NCI-H2227 (cell line): Measurements from ENCODE around the gene MAML3.

Experiments used
- DNase-seq: peaks from one replicate; lab custom pipeline; 2025; ENCODE audit not compliant: unreplicated experiment; lab: John Stamatoyannopoulos, UW

MAML3 gene

DNA sequence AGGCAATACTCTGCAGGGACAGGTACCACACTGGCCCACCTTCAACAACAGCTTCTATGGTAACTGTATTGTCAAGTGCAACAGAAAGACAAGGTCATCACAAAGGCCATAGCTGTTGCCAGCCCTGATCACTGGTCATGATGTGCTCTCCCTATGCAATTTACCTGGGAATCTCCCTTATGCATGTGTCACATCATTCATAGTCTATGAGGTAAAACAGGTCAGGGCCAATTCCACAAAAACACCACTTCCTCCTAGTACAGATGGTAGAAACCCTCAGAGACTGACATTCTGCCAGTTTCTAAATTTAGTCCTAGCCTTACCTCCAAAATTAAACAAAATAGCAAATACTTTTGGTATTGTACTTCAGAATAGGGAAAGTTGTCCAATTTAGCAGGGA is 355.5 kb downstream of the MAML3 start:
- no peak for DNase-seq

DNA sequence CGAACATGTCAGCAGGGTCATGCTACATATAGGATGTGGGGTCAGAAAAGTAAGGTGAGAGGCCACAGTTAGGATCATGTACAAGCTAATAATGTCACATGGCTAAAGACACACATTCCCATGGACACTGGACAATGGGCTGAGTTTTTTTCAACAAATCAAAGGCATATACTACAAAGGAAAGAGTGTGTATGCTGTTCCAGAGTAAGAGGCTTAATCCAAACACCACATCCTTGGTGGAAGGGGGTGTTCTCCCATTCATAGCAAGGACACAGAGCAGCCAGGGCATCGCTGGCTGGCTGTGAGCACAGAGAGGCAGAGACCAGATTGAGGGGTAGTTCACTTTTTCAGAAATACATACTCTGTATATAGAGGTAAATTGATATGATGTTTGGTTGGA is 356.7 kb downstream of the MAML3 start:
- no peak for DNase-seq

GRCh38 chr4:139795527-139796314 is 358.3 kb downstream of the MAML3 start:
- no peak for DNase-seq

DNA sequence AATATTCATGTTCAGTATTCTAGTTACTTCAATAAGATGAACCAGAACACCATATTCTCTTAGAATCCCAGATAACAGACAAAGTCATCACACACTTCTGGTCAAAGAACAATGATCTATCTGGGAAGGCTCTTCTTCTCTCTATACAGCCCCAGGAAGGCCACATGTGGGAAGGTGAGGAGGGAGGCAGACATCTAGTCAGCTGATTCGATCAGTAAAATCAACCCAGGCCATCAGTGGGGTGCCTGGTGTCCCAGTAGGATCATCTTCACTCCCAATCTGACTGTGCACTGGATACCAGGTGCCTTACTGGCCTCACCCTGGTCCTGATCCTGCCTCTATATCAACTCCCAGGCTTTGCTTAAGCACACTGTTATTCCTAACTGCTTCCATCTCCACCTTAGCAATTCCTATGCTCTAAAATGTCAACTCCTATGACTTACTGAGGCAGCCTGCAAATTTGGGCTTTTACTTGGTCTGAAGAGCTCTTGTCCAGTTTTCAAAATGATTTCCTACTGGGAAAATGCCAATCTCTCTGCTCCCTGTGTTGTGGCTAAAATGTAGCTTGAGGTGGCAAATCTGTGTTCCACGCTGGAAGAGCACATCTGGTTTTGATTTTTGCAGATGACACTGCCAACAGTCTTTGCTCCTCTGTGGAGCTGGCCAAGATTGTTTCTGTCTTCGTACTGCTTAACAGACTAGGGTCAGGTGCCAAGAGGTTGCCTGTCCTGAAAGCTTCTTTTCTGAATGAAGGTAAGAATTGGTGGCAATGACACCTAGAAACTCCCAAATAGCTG is 359.6 kb downstream of the MAML3 start:
- DNase-seq = no peak

GRCh38 chr4:139791681-139792080 is 362.3 kb downstream of the MAML3 start:
- DNase-seq = peak; percentile 52

DNA sequence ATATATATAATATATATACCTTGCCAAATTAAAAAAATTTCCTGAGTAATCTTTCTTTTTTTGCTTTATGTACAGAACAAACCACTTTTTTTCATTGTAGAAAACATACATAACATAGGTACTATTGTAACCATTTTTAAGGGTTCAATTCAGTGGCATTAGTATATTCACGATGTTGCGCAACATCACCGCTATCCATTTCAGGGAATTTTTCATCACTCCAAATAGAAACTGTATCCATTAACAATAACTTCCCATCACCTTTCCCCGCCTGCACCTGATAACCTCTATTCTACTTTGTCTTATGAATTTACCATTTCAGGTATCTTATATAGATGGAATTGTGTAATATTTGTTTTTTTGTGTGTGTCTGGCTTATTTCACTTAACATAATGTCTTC is 363.7 kb downstream of the MAML3 start:
- DNase-seq = no peak

DNA sequence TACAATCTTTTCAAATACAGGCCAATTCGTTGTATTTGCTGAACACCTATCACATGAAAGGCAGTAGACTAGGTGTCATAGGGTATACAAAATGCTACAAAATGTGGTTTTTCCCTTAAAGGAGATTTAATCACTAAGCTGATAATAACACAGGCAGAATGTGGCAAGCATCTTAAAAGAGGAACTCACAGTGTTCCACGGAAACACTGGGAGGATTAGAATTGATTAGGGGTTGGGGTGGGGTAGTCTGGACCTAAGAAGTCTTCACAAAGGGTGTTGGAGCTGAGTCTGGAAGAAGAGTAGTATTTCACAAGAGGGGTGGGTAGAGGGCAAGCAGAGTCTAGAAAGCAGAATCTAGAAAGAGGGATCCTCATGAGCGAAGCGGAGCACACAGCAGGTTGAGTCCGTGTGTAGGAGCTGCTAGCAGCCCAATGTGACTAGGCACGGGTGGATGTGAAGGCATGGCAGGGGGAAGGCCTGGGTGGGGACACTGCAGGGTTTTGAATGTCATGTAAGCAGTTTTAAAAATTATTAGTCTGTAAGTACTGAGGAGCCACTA is 364.8 kb downstream of the MAML3 start:
- DNase-seq = no peak

DNA sequence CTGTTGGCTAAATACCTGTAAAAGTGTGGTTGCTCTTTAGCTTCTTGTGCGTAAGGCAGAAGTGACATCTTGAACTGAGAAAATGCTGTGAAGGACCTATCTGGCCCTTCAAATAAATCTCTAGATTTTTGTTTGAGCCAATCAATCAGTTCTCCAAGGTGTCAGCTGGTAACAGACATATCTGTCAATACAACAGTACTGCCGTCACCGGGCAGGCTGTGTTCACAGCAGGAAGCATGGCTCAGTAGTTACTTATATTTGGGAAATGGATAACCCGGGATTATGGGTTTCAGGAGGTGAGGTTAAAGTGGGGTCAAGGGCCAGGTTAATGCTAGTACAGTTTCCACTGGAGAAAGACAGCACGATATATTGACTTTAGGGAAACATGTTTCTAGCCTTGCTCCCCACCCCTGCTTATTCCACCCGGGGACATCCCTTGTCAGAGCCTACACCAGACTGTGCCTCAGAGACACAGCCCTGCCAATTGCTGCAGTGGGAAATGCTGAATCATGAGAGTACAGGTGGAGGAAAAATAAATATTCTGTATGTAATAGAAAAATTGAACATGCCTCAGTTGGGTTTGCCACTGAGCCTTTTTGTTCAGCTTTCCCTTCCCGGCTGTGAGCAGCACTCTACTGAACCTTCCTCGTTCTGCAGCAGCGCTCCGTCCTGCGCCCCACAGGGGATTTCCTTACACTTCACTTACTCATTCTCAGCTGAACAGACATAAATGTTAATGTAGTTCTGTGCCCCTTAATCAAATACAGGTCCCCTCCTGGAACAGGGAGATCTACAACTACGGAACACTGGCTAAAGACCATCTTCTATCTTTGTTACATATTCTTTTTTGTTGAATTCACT is 367.3 kb downstream of the MAML3 start:
- no peak for DNase-seq

DNA sequence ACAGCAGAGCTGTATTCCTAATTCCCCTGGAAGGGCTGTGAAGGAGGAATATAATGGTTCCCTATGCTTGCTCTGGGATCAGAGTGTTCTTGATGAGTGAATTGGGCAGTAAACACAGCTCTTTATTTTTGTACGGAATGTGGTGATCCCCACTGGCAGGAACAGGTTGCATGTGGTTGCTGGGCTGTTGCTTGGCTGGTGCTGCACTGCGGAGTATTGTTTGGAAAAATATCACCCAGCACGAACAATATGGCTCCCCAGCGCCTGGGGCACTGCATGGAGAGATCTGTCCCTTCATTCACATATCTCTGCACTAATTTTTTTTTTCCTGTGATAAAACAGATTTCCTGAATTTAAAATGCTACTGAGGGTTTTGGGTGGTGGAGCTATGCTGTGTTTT is 368.6 kb downstream of the MAML3 start:
- DNase-seq = no peak

DNA sequence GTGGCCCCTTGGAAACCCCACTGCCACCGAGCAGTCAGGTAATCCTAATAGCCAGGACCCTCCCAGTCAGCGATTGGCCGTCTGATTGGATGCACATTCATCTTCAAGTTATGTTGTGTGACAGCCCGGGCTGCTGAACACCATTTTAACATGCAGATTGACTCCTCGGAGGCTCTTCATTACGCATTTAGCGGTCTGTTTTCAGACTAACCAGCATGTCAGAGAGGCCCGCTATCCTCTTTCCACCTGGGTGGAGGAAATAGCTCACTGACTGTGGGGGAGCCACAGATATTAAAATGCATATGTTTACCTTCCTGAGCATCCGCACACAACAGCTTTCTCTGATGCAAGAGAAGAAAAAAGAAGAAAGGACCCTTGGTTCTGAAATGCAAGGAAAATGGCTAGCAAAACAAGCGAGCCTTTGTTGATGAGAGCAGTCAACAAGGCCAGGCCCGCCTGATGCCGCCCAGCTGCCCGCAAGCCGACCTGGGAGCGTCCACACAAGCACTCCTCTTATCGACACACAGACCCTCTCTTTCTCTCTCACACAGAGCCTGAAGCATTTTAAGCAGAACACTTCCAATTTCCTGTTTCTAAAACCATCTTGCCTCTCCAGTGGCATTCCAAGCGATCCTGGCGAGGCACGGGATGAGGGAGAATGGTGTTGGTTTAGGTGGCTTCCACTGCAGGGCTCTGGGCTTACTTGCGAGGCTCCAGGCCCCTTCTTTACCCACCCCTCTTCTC is 370.1 kb downstream of the MAML3 start:
- DNase-seq = no peak

DNA sequence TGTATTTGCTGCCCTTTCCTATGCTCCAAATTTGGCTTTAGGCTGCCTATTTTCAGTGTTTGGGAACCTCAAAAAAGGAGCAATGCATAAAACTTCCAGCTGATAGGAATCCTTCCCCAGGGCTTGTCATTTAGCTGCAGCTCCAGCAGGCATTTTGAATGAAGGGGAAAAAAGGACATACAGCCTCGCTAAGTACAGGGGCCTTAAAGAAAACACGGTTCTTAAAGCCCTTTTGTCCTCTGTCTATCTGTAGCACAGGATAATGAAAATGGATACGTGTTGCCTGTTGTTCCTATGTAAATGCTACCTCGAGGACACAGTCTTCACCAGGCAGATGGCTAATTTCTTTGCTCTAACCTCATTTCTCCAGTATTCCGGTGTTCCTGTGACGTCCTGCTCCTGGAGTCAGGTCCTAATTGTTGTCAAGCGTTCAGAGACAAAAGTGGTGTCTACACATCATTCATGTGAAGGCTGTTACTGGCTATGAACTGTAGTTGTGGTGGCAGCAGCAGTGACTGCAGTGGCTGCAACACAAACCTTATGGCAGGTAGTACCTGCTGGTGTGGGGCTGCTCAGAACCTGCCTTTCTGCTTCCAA is 371.0 kb downstream of the MAML3 start:
- no peak for DNase-seq

DNA sequence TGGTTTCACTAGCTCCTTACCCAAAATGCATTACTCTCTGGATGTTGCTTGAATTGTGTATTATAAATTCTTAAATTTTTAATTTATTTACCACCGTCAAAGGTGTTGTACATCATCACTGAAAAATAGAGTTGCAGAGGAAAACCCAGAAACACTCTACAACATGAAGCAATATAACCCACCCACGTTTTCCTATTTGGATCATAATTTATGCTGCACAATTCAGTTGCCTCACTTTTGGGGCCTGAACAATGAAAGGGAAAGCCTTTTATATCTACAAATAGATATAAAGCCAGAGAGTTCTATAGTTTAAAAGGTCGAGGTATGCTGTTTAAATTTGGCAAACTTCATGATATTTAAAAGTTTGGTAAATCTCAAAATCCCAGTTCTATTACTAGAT is 372.9 kb downstream of the MAML3 start:
- DNase-seq = no peak

DNA sequence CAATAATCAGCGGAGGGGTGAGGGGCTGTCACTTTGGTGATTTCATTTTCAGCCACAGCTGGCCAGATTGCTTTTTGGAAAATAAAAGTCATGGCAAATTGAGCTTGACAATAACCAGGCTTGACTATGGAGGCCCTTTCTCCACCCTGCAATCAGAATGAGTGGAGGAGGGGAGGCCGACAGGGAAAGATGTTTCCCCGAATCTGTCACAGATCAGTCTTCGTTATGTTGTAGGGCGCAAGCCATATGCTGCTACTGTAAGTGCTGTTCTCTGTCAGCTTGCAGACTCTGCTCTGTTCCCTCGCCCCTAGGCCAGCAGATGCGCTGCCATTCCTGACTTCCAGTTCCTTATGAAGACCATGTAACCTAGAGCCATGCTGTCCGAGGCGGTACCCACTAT is 374.3 kb downstream of the MAML3 start:
- DNase-seq = no peak

DNA sequence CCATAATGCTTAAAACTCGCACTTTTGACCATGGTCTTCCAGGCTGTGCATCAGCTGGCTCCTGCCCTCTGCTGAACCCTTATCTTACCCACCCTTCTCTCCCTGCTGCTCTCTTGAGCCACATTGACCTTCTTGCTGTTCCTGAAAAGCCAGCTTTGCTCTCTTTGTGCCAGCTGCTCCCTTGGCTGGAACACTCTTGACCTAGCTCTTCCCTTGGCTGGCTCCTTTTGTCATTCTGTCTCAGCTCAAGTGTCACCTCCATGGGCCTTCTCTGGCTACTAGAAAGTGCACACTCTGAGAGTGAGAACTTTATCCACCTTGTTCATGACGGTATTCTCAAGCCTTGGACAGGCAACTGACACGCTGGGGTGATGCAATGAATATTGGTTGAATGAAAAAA is 376.2 kb downstream of the MAML3 start:
- DNase-seq = no peak

GRCh38 chr4:139776235-139776634 is 377.7 kb downstream of the MAML3 start:
- no peak for DNase-seq

- no peak for DNase-seq
Observed at GRCh38 chr4:139774759-139775487, 379.1 kb downstream of the MAML3 start.

GRCh38 chr4:139773560-139774318 is 380.2 kb downstream of the MAML3 start:
- DNase-seq = no peak

DNA sequence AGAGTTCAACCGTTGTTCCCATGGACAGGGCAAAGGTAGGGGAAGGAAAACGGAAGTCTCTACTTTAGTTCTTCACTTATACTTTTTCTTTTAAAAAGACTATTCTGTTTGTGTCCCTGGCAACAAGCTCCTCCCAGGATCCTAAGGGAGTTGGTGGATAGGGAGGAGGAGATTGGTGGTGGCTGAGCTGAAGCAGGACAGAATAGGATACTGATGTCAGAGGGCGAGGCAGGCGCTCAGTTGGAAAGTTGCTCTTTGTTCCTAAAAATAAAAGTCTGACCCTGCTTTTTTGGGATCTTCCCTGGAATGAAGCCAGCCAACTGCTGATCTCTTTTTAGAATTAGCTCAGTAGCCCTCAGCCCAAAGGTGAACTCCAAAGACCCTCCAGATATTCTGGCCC is 383.6 kb downstream of the MAML3 start:
- no peak for DNase-seq

- no peak for DNase-seq
Observed at GRCh38 chr4:139769364-139769763, 384.6 kb downstream of the MAML3 start.
